ENCODE results near the gene GPR107. TPM values are rescaled to one million over a fixed set of nuclear protein-coding genes. Genes with fewer than 3 reads are reported as not detected.

GPR107 gene
- total RNA-seq, 1 experiment from 2014 or later = 47.1 TPM

DNA sequence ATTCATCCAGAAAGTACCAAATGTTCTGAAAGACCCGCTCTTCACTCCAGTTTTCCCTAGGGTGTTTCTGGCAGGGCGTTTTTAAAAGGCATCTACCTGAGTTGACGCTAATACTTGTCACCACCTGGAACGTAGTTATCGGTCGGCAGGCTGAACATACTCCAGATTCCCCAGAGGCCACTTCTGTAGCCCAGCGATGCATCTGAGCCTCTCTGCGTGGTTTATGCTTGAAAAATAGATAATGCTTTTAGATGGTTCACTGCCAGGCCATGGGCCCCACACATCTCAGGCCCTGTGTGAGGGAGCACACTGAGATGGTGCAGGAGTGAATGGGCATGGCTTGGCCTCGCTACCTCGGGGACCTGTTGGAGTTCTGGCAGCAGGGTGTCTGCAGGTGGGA lies 85.5 kb downstream of the GPR107 start:
- H3K36me3 ChIP-seq (ENCODE audit: insufficient read depth, low read length, poor library complexity, severe bottlenecking) = peaks cover 3% of the 10 kb centered on the region
- intact Hi-C loops (cut with micrococcal nuclease; ENCODE audit: unreplicated experiment) = no loop called here
- no peak for DNase-seq (ENCODE audit: low spot score)
- H3K27me3 ChIP-seq (replicated peaks; ENCODE audit: insufficient read depth, low read depth, low read length, poor library complexity) = no peaks in the 10 kb centered on the region
- H3K4me1 ChIP-seq (ENCODE audit: insufficient read depth, low read length, poor library complexity, severe bottlenecking) = no peaks in the 10 kb centered on the region
- POLR2A ChIA-PET (ENCODE audit: low non-redundant PET) = no interaction called here
- TF ChIP-seq, protein P1, sequence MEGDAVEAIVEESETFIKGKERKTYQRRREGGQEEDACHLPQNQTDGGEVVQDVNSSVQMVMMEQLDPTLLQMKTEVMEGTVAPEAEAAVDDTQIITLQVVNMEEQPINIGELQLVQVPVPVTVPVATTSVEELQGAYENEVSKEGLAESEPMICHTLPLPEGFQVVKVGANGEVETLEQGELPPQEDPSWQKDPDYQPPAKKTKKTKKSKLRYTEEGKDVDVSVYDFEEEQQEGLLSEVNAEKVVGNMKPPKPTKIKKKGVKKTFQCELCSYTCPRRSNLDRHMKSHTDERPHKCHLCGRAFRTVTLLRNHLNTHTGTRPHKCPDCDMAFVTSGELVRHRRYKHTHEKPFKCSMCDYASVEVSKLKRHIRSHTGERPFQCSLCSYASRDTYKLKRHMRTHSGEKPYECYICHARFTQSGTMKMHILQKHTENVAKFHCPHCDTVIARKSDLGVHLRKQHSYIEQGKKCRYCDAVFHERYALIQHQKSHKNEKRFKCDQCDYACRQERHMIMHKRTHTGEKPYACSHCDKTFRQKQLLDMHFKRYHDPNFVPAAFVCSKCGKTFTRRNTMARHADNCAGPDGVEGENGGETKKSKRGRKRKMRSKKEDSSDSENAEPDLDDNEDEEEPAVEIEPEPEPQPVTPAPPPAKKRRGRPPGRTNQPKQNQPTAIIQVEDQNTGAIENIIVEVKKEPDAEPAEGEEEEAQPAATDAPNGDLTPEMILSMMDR (conservative IDR thresholded peaks at IDR 0.05; ENCODE audit: low read depth, low read length) = no peak
- no peak for TF ChIP-seq EZH2 (IDR thresholded peaks at IDR 0.05; ENCODE audit: borderline replicate concordance, low read depth, low read length, poor library complexity, severe bottlenecking)
- no TSS peak for BruUV-seq (replicated peaks)
- CTCF ChIA-PET = no interaction called here
- H3K9me3 ChIP-seq (ENCODE audit: low read depth, low read length, poor library complexity, severe bottlenecking) = no peaks in the 10 kb centered on the region
- no peak overlapping the region for H3K27ac ChIP-seq (ENCODE audit: low read depth, low read length, poor library complexity, severe bottlenecking)
- no peak overlapping the region for H3K4me3 ChIP-seq (ENCODE audit: low read depth, low read length, poor library complexity, severe bottlenecking)

DNA sequence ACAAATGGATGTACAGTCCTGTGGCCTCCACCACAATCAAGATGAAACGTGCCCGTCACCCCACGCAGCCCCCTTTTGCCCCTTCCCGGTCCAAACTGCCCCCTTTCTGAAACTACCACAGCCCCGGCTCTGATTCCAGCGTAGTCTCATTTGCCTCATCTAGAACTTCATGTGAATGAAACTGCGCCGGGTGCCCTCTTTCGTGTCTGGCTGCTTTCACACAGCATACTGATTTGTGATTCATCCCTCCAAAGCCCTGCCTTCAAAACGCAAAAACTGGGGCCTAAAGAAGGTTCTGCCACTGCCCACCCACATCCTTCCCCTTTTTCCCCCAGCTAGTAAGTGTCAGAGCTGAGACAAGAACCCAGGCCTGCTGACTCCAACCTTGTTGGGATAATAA lies 87.0 kb downstream of the GPR107 start:
- H3K4me1 ChIP-seq (ENCODE audit: insufficient read depth, low read length, poor library complexity, severe bottlenecking) = no peaks in the 10 kb centered on the region
- BruUV-seq (replicated peaks) = no TSS peak
- no peak for DNase-seq (ENCODE audit: low spot score)
- no peak overlapping the region for H3K27ac ChIP-seq (ENCODE audit: low read depth, low read length, poor library complexity, severe bottlenecking)
- H3K27me3 ChIP-seq (replicated peaks; ENCODE audit: insufficient read depth, low read depth, low read length, poor library complexity) = no peaks in the 10 kb centered on the region
- CTCF ChIA-PET = interaction anchor here (0.7 kb wide), 1 partner anchor 52 kb away, joined by 6 read pairs; no protein-coding TSS in a partner anchor
- no peak overlapping the region for H3K4me3 ChIP-seq (ENCODE audit: low read depth, low read length, poor library complexity, severe bottlenecking)
- no peaks in the 10 kb centered on the region for H3K9me3 ChIP-seq (ENCODE audit: low read depth, low read length, poor library complexity, severe bottlenecking)
- intact Hi-C loops (cut with micrococcal nuclease; ENCODE audit: unreplicated experiment) = no loop called here
- TF ChIP-seq, protein P1 (conservative IDR thresholded peaks at IDR 0.05; ENCODE audit: low read depth, low read length) = no peak
- no peak for TF ChIP-seq EZH2 (IDR thresholded peaks at IDR 0.05; ENCODE audit: borderline replicate concordance, low read depth, low read length, poor library complexity, severe bottlenecking)
- H3K36me3 ChIP-seq (ENCODE audit: insufficient read depth, low read length, poor library complexity, severe bottlenecking) = no peaks in the 10 kb centered on the region
- POLR2A ChIA-PET (ENCODE audit: low non-redundant PET) = no interaction called here

DNA sequence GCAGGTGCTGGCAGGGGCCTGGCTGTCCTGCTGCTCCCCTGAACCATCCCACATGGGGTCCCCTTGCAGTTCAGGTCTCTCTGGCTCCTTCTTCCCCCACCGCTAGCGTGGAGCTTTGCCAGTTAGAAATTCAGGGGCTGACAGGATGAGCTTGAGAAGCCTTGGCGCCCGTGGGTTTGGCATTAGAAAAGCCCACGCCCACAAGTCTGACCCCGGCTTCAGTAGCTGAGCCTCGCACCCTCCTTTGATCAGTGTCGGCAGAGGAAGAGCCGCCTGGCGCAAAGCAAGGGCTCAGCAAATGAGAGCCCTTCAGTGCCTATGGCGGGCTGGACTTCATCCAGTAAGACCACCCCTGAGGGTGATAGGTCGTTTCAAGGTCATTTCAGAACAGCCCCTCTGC lies 88.3 kb downstream of the GPR107 start:
- POLR2A ChIA-PET (ENCODE audit: low non-redundant PET) = no interaction called here
- CTCF ChIA-PET = no interaction called here
- no peak overlapping the region for H3K4me3 ChIP-seq (ENCODE audit: low read depth, low read length, poor library complexity, severe bottlenecking)
- no peaks in the 10 kb centered on the region for H3K4me1 ChIP-seq (ENCODE audit: insufficient read depth, low read length, poor library complexity, severe bottlenecking)
- no peaks in the 10 kb centered on the region for H3K27me3 ChIP-seq (replicated peaks; ENCODE audit: insufficient read depth, low read depth, low read length, poor library complexity)
- intact Hi-C loops (cut with micrococcal nuclease; ENCODE audit: unreplicated experiment) = no loop called here
- H3K36me3 ChIP-seq (ENCODE audit: insufficient read depth, low read length, poor library complexity, severe bottlenecking) = no peaks in the 10 kb centered on the region
- H3K27ac ChIP-seq (ENCODE audit: low read depth, low read length, poor library complexity, severe bottlenecking) = no peak overlapping the region
- BruUV-seq (replicated peaks) = no TSS peak
- no peak for DNase-seq (ENCODE audit: low spot score)
- H3K9me3 ChIP-seq (ENCODE audit: low read depth, low read length, poor library complexity, severe bottlenecking) = no peaks in the 10 kb centered on the region
- TF ChIP-seq EZH2 (IDR thresholded peaks at IDR 0.05; ENCODE audit: borderline replicate concordance, low read depth, low read length, poor library complexity, severe bottlenecking) = no peak
- TF ChIP-seq, protein P1 (conservative IDR thresholded peaks at IDR 0.05; ENCODE audit: low read depth, low read length) = no peak
